GM12873 (cell line): ENCODE measurements around the gene CYB5A.

Experiments
- CTCF ChIP-seq: IDR thresholded peaks from 2 replicates; pipeline ENCODE4 v1.5.1; 2012; ENCODE audit warnings: low read depth, mild to moderate bottlenecking, moderate library complexity, low read length, control low read depth; ENCODE audit not compliant: insufficient read depth; ENCODE audit errors: missing control alignments

The CYB5A gene

GRCh38 chr18:74249181-74249968 is 42.4 kb downstream of the CYB5A start:
- no peak for TF ChIP-seq CTCF

GRCh38 chr18:74248595-74248994 is 43.2 kb downstream of the CYB5A start:
- TF ChIP-seq CTCF: no peak

GRCh38 chr18:74248189-74248588 is 43.6 kb downstream of the CYB5A start:
- TF ChIP-seq CTCF: no peak

GRCh38 chr18:74244554-74244953 is 47.2 kb downstream of the CYB5A start:
- no peak for TF ChIP-seq CTCF

- no peak for TF ChIP-seq CTCF
Observed at GRCh38 chr18:74243127-74243526, 48.6 kb downstream of the CYB5A start.

- TF ChIP-seq CTCF: no peak
Observed at GRCh38 chr18:74242438-74243096, 49.2 kb downstream of the CYB5A start.

GRCh38 chr18:74241970-74242369 is 49.8 kb downstream of the CYB5A start:
- TF ChIP-seq CTCF: no peak
